HCT116 (cell line): ENCODE measurements around the gene MYO7A. TPM values are rescaled to one million over a fixed set of nuclear protein-coding genes. Genes with fewer than 3 reads are reported as not detected.

Source experiments
- ATAC-seq: fragments of 200-7000 bp; cut with Tn5 transposase; 2 replicates; pipeline ENCODE4 v1.9.1; 2020; ENCODE audit warnings: mild to moderate bottlenecking, moderate library complexity
- BruUV-seq: library from RNA; stranded (reverse); fragments of 400-500 nt; replicated peaks from 2 replicates; lab custom pipeline; 2021; lab: Mats Ljungman, UMichigan
- CTCF ChIA-PET: fragments of 300-600 bp; sonication (Branson Sonifier 250); formaldehyde crosslinking; loops from one replicate; lab custom pipeline; 2021; ENCODE audit warnings: antibody characterized with exemption; lab: Charles Lee
- POLR2A ChIA-PET: fragments of 300-600, 350-600 bp; sonication (Branson Sonifier 250); formaldehyde crosslinking; loops from one replicate; lab custom pipeline; 2021; ENCODE audit warnings: antibody characterized with exemption; lab: Charles Lee
- RAD21 ChIA-PET, 2 experiments: fragments of 300-600 bp; sonication (Branson Sonifier 250); formaldehyde crosslinking; loops; one replicate each; lab custom pipeline; 2023; ENCODE audit warnings: low total read pairs in 2 of 2; ENCODE audit not compliant: uncharacterized antibody in 2 of 2, unreplicated experiment in 2 of 2, low non-redundant PET in 1 of 2; lab: Charles Lee
- DNase-seq: peaks from one replicate; pipeline ENCODE4 v3.0.0-alpha.2; 2010; ENCODE audit warnings: low read depth, low spot score
- H2AFZ ChIP-seq: fragments of 200-600 bp; shearing (Covaris generic), sonication (generic); 2 replicates; pipeline ENCODE4 v1.6.1; 2017; ENCODE audit warnings: low read depth, mixed run types, mixed read lengths, antibody characterized with exemption, low read length; ENCODE audit not compliant: poor library complexity, severe bottlenecking
- H3K27ac ChIP-seq: 2 replicates; pipeline ENCODE4 v1.5.1; 2012; ENCODE audit warnings: low read depth, low read length
- H3K27me3 ChIP-seq: fragments of 200-600 bp; sonication (generic); 2 replicates; pipeline ENCODE4 v1.6.1; 2016; ENCODE audit warnings: mixed run types, low read length, mixed read lengths; ENCODE audit not compliant: insufficient read depth
- H3K36me3 ChIP-seq, 2 experiments: fragments of 200-500 bp in 1 of 2; fragments of 200-600 bp in 1 of 2; sonication (Bioruptor generic) in 1 of 2; sonication (generic) in 1 of 2; 2 replicates each; pipeline versions ENCODE4 v1.5.1 to v1.6.1; 2014 to 2016; ENCODE audit warnings: low read length in 2 of 2, inconsistent platforms in 1 of 2, mixed read lengths in 1 of 2, mixed run types in 1 of 2; ENCODE audit not compliant: insufficient read depth in 2 of 2, control insufficient read depth in 1 of 2
- H3K4me1 ChIP-seq, 2 experiments: fragments of 200-600 bp in 1 of 2; sonication (generic) in 1 of 2; 2 replicates each; pipeline versions ENCODE4 v1.5.1 to v1.6.1; 2012 to 2017; ENCODE audit warnings: low read length in 2 of 2, inconsistent platforms in 1 of 2, mild to moderate bottlenecking in 1 of 2, mixed read lengths in 1 of 2, mixed run types in 1 of 2, moderate library complexity in 1 of 2; ENCODE audit not compliant: insufficient read depth in 2 of 2, control insufficient read depth in 1 of 2
- H3K4me2 ChIP-seq: fragments of 200-600 bp; sonication (generic); 2 replicates; pipeline ENCODE4 v1.6.1; 2017; ENCODE audit warnings: mixed run types, low read length, mixed read lengths
- H3K4me3 ChIP-seq, 2 experiments: fragments of 200-600 bp in 1 of 2; sonication (generic) in 1 of 2; replicated peaks in 1 of 2; 2 replicates each; pipeline ENCODE4 v1.5.1; 2011 to 2016; ENCODE audit warnings: low read length in 2 of 2, control low read depth in 1 of 2, low read depth in 1 of 2, mild to moderate bottlenecking in 1 of 2, mixed read lengths in 1 of 2, mixed run types in 1 of 2
- H3K79me2 ChIP-seq: fragments of 200-600 bp; sonication (generic); 2 replicates; pipeline ENCODE4 v1.6.1; 2017; ENCODE audit warnings: mild to moderate bottlenecking, mixed run types, low read length, moderate library complexity, mixed read lengths; ENCODE audit not compliant: insufficient read depth
- H3K9ac ChIP-seq: fragments of 200-600 bp; sonication (generic); 2 replicates; pipeline ENCODE4 v1.6.1; 2016; ENCODE audit warnings: low read length, mixed read lengths
- H3K9me2 ChIP-seq: fragments of 200-600 bp; sonication (generic), shearing (Covaris generic); 2 replicates; pipeline ENCODE4 v1.6.1; 2017; ENCODE audit warnings: mixed run types, mild to moderate bottlenecking, moderate library complexity; ENCODE audit not compliant: insufficient read depth
- H3K9me3 ChIP-seq, 2 experiments: fragments of 200-500 bp in 1 of 2; fragments of 200-600 bp in 1 of 2; sonication (Bioruptor generic) in 1 of 2; sonication (generic) in 1 of 2; 2 replicates each; pipeline ENCODE4 v1.6.1; 2014 to 2017; ENCODE audit warnings: low read length in 2 of 2, mixed read lengths in 2 of 2, inconsistent platforms in 1 of 2, low read depth in 1 of 2, mild to moderate bottlenecking in 1 of 2, mixed run types in 1 of 2, moderate library complexity in 1 of 2; ENCODE audit not compliant: control insufficient read depth in 1 of 2, insufficient read depth in 1 of 2
- H4K20me1 ChIP-seq: fragments of 200-600 bp; sonication (generic), shearing (Covaris generic); 2 replicates; pipeline ENCODE4 v1.6.1; 2017; ENCODE audit warnings: mixed run types, mild to moderate bottlenecking, moderate library complexity; ENCODE audit not compliant: insufficient read depth
- EGR1 ChIP-seq: IDR thresholded peaks from 2 replicates; pipeline ENCODE4 v1.6.1; 2012; ENCODE audit warnings: low read depth
- EZH2phosphoT487 ChIP-seq: fragments of 200-600 bp; IDR thresholded peaks from 2 replicates; pipeline ENCODE4 v1.6.1; 2018; ENCODE audit warnings: antibody characterized with exemption, borderline replicate concordance
- FOSL1 ChIP-seq: IDR thresholded peaks from 2 replicates; pipeline ENCODE4 v1.6.1; 2012; ENCODE audit warnings: low read depth
- JUND ChIP-seq: IDR thresholded peaks from 2 replicates; pipeline ENCODE4 v1.6.1; 2012
- RAD21 ChIP-seq: IDR thresholded peaks from 2 replicates; pipeline ENCODE4 v1.6.1; 2012; ENCODE audit warnings: low read depth, mild to moderate bottlenecking
- SIN3A ChIP-seq: IDR thresholded peaks from 2 replicates; pipeline ENCODE4 v1.6.1; 2012; ENCODE audit warnings: low read depth
- TCF7L2 ChIP-seq: IDR thresholded peaks from 2 replicates; pipeline ENCODE4 v1.7.0; 2011; ENCODE audit warnings: borderline replicate concordance, inconsistent platforms; ENCODE audit not compliant: insufficient read depth, insufficient read length; ENCODE audit errors: extremely low read depth
- intact Hi-C: fragments of 100-400 bp; cut with micrococcal nuclease; formaldehyde crosslinking; loops from 2 replicates; pipeline ENCODE4 v1.10.0; 2022
- total RNA-seq: library from RNA; stranded (reverse); gene quantifications from one replicate; pipeline ENCODE4 v1.2.1, GENCODE V29; 2021; ENCODE audit not compliant: unreplicated experiment
- TF ChIP-seq, protein P1 (sequence below), 3 experiments: fragments of 200-600 bp in 1 of 3; sonication (generic) in 1 of 3; IDR thresholded peaks in 2 of 3; conservative IDR thresholded peaks in 1 of 3; 2 replicates each; pipeline ENCODE4 v1.5.1; 2012 to 2017; ENCODE audit warnings: low read depth in 2 of 3, low read length in 2 of 3, antibody characterized with exemption in 1 of 3, borderline replicate concordance in 1 of 3, control low read depth in 1 of 3, mild to moderate bottlenecking in 1 of 3, mixed read lengths in 1 of 3, mixed run types in 1 of 3, moderate library complexity in 1 of 3; ENCODE audit not compliant: insufficient read depth in 1 of 3
- TF ChIP-seq, protein P2 (sequence below): IDR thresholded peaks from 2 replicates; pipeline ENCODE4 v1.6.1; 2012
- TF ChIP-seq, protein P3 (sequence below): IDR thresholded peaks from 2 replicates; pipeline ENCODE4 v1.6.1; 2011; ENCODE audit warnings: mild to moderate bottlenecking, low read length, moderate library complexity; ENCODE audit not compliant: insufficient replicate concordance; ENCODE audit errors: extremely low read depth
- TF ChIP-seq, protein P4 (sequence below): IDR thresholded peaks from 2 replicates; pipeline ENCODE4 v1.6.1; 2012; ENCODE audit warnings: low read depth

Gene MYO7A
- total RNA-seq, 1 experiment from 2014 or later, result 1.8 TPM

DNA sequence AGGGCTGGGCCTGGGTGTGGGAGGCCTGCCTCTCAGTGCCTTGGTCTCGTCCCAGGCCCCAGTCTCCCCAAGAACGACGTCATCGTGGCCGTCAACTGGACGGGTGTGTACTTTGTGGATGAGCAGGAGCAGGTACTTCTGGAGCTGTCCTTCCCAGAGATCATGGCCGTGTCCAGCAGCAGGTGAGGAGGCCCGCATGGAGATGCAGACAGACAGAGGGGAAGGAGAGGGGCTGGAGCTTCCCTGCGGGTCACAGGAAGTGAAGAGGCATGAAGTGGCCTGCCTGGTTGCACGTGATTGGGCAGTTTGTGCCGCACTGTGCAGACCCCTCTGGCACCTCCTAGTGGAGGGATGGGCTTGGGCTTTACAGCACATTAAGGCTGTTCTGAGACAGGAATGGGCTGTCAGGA, 70.4 kb downstream of the MYO7A start:
- intact Hi-C loops, result no loop called here
- ATAC-seq (peak; percentile 93), DNase-seq (peak; percentile 48)
- TF ChIP-seq, protein P1, sequence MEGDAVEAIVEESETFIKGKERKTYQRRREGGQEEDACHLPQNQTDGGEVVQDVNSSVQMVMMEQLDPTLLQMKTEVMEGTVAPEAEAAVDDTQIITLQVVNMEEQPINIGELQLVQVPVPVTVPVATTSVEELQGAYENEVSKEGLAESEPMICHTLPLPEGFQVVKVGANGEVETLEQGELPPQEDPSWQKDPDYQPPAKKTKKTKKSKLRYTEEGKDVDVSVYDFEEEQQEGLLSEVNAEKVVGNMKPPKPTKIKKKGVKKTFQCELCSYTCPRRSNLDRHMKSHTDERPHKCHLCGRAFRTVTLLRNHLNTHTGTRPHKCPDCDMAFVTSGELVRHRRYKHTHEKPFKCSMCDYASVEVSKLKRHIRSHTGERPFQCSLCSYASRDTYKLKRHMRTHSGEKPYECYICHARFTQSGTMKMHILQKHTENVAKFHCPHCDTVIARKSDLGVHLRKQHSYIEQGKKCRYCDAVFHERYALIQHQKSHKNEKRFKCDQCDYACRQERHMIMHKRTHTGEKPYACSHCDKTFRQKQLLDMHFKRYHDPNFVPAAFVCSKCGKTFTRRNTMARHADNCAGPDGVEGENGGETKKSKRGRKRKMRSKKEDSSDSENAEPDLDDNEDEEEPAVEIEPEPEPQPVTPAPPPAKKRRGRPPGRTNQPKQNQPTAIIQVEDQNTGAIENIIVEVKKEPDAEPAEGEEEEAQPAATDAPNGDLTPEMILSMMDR (IDR thresholded peaks at IDR 0.05 in 2 of 3, conservative IDR thresholded peaks at IDR 0.05 in 1 of 3; ENCODE audit: borderline replicate concordance in 1 of 3, insufficient read depth in 1 of 3, low read depth in 2 of 3, low read length in 2 of 3), result peak; percentile 41 to 81 (median 67); a peak in 5 of 6 replicates
- peak; percentile 44 for TF ChIP-seq RAD21
- TF ChIP-seq FOSL1, result no peak
- Histone ChIP-seq H4K20me1 (no peaks in the 10 kb centered on the region), H3K27me3 (no peaks in the 10 kb centered on the region), H3K9me2 (no peaks in the 10 kb centered on the region), H3K4me2 (peak overlapping the region; percentile 23; the same call in 1 of the 2 replicates), H3K27ac (no peak overlapping the region), H3K79me2 (no peaks in the 10 kb centered on the region), H3K4me3 (no peak overlapping the region), H3K36me3 (no peaks in the 10 kb centered on the region), H2AFZ (no peak overlapping the region), H3K9me3 (no peaks in the 10 kb centered on the region), H3K4me1 (peaks cover 0 to 4% of the 10 kb centered on the region in 2 experiments; a peak in 1 of 4 replicates), H3K9ac (no peak overlapping the region)
- ChIA-PET RAD21 (no interaction called here), CTCF (interaction anchor here (1.2 to 1.3 kb wide), 2 partner anchors 11 to 350 kb away, joined by 4 read pairs; no protein-coding TSS in a partner anchor), POLR2A (no interaction called here)
- BruUV-seq, result no TSS peak

DNA sequence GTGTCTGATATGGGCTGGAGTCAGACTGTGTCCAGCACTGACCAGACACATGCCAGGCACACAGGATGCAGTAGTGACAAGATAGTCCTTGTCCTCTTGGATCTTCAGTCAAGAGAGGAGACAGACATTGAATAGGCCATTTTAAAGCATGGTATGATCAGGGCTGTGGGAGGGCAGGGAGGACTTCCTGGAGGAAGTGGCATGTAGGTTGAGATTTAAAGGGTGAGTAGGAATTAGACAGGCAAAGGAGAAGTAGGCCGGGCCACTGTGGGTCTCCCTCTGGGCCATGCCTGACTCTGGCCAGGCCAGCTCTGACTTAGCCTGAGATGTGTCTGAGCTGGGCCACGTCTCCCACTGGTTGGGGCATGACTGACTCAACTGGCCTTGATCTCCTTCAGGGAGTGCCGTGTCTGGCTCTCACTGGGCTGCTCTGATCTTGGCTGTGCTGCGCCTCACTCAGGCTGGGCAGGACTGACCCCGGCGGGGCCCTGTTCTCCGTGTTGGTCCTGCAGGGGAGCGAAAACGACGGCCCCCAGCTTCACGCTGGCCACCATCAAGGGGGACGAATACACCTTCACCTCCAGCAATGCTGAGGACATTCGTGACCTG, 71.2 kb downstream of the MYO7A start:
- no peaks in the 10 kb centered on the region for H3K9me3 ChIP-seq
- no peaks in the 10 kb centered on the region for H3K79me2 ChIP-seq
- CTCF ChIA-PET, result interaction anchor here (1.2 to 1.3 kb wide), 2 partner anchors 11 to 349 kb away, joined by 4 read pairs; no protein-coding TSS in a partner anchor
- POLR2A ChIA-PET, result no interaction called here
- no peaks in the 10 kb centered on the region for H4K20me1 ChIP-seq
- H3K9me2 ChIP-seq, result no peaks in the 10 kb centered on the region
- no TSS peak for BruUV-seq
- ATAC-seq (no peak), DNase-seq (no peak)
- H2AFZ ChIP-seq, result no peak overlapping the region
- H3K9ac ChIP-seq, result no peak overlapping the region
- H3K4me2 ChIP-seq, result no peak overlapping the region
- no peak overlapping the region for H3K27ac ChIP-seq
- H3K4me1 ChIP-seq, result peaks cover 0 to 4% of the 10 kb centered on the region in 2 experiments; a peak in 1 of 4 replicates
- H3K36me3 ChIP-seq, result no peaks in the 10 kb centered on the region
- H3K27me3 ChIP-seq, result no peaks in the 10 kb centered on the region
- RAD21 ChIA-PET, result no interaction called here
- no peak overlapping the region for H3K4me3 ChIP-seq
- intact Hi-C loops, result no loop called here
- TF ChIP-seq SIN3A, result no peak
- no peak for TF ChIP-seq JUND
- TF ChIP-seq, protein P2, sequence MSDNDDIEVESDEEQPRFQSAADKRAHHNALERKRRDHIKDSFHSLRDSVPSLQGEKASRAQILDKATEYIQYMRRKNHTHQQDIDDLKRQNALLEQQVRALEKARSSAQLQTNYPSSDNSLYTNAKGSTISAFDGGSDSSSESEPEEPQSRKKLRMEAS, result no peak
- TF ChIP-seq TCF7L2, result no peak
- no peak for TF ChIP-seq EGR1
- TF ChIP-seq, protein P3, sequence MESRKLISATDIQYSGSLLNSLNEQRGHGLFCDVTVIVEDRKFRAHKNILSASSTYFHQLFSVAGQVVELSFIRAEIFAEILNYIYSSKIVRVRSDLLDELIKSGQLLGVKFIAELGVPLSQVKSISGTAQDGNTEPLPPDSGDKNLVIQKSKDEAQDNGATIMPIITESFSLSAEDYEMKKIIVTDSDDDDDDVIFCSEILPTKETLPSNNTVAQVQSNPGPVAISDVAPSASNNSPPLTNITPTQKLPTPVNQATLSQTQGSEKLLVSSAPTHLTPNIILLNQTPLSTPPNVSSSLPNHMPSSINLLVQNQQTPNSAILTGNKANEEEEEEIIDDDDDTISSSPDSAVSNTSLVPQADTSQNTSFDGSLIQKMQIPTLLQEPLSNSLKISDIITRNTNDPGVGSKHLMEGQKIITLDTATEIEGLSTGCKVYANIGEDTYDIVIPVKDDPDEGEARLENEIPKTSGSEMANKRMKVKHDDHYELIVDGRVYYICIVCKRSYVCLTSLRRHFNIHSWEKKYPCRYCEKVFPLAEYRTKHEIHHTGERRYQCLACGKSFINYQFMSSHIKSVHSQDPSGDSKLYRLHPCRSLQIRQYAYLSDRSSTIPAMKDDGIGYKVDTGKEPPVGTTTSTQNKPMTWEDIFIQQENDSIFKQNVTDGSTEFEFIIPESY, result no peak
- no peak for TF ChIP-seq EZH2phosphoT487
- TF ChIP-seq, protein P4, sequence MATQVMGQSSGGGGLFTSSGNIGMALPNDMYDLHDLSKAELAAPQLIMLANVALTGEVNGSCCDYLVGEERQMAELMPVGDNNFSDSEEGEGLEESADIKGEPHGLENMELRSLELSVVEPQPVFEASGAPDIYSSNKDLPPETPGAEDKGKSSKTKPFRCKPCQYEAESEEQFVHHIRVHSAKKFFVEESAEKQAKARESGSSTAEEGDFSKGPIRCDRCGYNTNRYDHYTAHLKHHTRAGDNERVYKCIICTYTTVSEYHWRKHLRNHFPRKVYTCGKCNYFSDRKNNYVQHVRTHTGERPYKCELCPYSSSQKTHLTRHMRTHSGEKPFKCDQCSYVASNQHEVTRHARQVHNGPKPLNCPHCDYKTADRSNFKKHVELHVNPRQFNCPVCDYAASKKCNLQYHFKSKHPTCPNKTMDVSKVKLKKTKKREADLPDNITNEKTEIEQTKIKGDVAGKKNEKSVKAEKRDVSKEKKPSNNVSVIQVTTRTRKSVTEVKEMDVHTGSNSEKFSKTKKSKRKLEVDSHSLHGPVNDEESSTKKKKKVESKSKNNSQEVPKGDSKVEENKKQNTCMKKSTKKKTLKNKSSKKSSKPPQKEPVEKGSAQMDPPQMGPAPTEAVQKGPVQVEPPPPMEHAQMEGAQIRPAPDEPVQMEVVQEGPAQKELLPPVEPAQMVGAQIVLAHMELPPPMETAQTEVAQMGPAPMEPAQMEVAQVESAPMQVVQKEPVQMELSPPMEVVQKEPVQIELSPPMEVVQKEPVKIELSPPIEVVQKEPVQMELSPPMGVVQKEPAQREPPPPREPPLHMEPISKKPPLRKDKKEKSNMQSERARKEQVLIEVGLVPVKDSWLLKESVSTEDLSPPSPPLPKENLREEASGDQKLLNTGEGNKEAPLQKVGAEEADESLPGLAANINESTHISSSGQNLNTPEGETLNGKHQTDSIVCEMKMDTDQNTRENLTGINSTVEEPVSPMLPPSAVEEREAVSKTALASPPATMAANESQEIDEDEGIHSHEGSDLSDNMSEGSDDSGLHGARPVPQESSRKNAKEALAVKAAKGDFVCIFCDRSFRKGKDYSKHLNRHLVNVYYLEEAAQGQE, result no peak
